Superior temporal gyrus (tissue), 1 donor: ENCODE measurements around the gene CDH4.

Source experiments
- DNase-seq: peaks from one replicate; pipeline ENCODE4 v3.0.0-alpha.2; 2016; ENCODE audit errors: extremely low spot score

The CDH4 gene

GRCh38 chr20:61856626-61857413 lies 604.8 kb downstream of the CDH4 start:
- DNase-seq: no peak

- no peak for DNase-seq
These were observed 605.3 kb downstream of the CDH4 start for GRCh38 chr20:61857414-61857775.

- DNase-seq: no peak
These were observed 605.8 kb downstream of the CDH4 start for GRCh38 chr20:61857884-61858283.

- no peak for DNase-seq
These were observed 607.7 kb downstream of the CDH4 start for GRCh38 chr20:61859767-61860166.

- DNase-seq: no peak
These were observed 608.4 kb downstream of the CDH4 start for GRCh38 chr20:61860260-61860987.

- no peak for DNase-seq
These were observed 609.2 kb downstream of the CDH4 start for GRCh38 chr20:61861054-61861841.

- DNase-seq: no peak
These were observed 609.8 kb downstream of the CDH4 start for GRCh38 chr20:61861858-61862257.

- DNase-seq: no peak
These were observed 610.8 kb downstream of the CDH4 start for GRCh38 chr20:61862881-61863280.

GRCh38 chr20:61864481-61864880 lies 612.4 kb downstream of the CDH4 start:
- DNase-seq: peak; percentile 33

- no peak for DNase-seq
These were observed 613.3 kb downstream of the CDH4 start for GRCh38 chr20:61865353-61865752.

- no peak for DNase-seq
These were observed 614.1 kb downstream of the CDH4 start for GRCh38 chr20:61866165-61866564.

- no peak for DNase-seq
These were observed 615.9 kb downstream of the CDH4 start for GRCh38 chr20:61868006-61868405.

- DNase-seq: no peak
These were observed 616.5 kb downstream of the CDH4 start for GRCh38 chr20:61868466-61869090.

GRCh38 chr20:61869750-61870507 lies 617.9 kb downstream of the CDH4 start:
- no peak for DNase-seq

- no peak for DNase-seq
These were observed 619.1 kb downstream of the CDH4 start for GRCh38 chr20:61871160-61871559.

- no peak for DNase-seq
These were observed 619.9 kb downstream of the CDH4 start for GRCh38 chr20:61871913-61872312.

- no peak for DNase-seq
These were observed 620.4 kb downstream of the CDH4 start for GRCh38 chr20:61872371-61872900.

- no peak for DNase-seq
These were observed 621.8 kb downstream of the CDH4 start for GRCh38 chr20:61873651-61874420.

GRCh38 chr20:61874421-61875068 lies 622.5 kb downstream of the CDH4 start:
- DNase-seq: no peak
